HCT116 (cell line): ENCODE results near the gene SYNE2. TPM values are rescaled to one million over a fixed set of nuclear protein-coding genes. Genes with fewer than 3 reads are reported as not detected.

Source experiments
- ATAC-seq: fragments of 200-7000 bp; cut with Tn5 transposase; 2 replicates; pipeline ENCODE4 v1.9.1; 2020; ENCODE audit warnings: mild to moderate bottlenecking, moderate library complexity
- BruUV-seq: library from RNA; stranded (reverse); fragments of 400-500 nt; replicated peaks from 2 replicates; lab custom pipeline; 2021; lab: Mats Ljungman, UMichigan
- CTCF ChIA-PET: fragments of 300-600 bp; sonication (Branson Sonifier 250); formaldehyde crosslinking; loops from one replicate; lab custom pipeline; 2021; ENCODE audit warnings: antibody characterized with exemption; lab: Charles Lee
- POLR2A ChIA-PET: fragments of 300-600, 350-600 bp; sonication (Branson Sonifier 250); formaldehyde crosslinking; loops from one replicate; lab custom pipeline; 2021; ENCODE audit warnings: antibody characterized with exemption; lab: Charles Lee
- RAD21 ChIA-PET, 2 experiments: fragments of 300-600 bp; sonication (Branson Sonifier 250); formaldehyde crosslinking; loops; one replicate each; lab custom pipeline; 2023; ENCODE audit warnings: low total read pairs in 2 of 2; ENCODE audit not compliant: uncharacterized antibody in 2 of 2, unreplicated experiment in 2 of 2, low non-redundant PET in 1 of 2; lab: Charles Lee
- DNase-seq: peaks from one replicate; pipeline ENCODE4 v3.0.0-alpha.2; 2010; ENCODE audit warnings: low read depth, low spot score
- H2AFZ ChIP-seq: fragments of 200-600 bp; shearing (Covaris generic), sonication (generic); 2 replicates; pipeline ENCODE4 v1.6.1; 2017; ENCODE audit warnings: low read depth, mixed run types, mixed read lengths, antibody characterized with exemption, low read length; ENCODE audit not compliant: poor library complexity, severe bottlenecking
- H3K27ac ChIP-seq: 2 replicates; pipeline ENCODE4 v1.5.1; 2012; ENCODE audit warnings: low read depth, low read length
- H3K27me3 ChIP-seq: fragments of 200-600 bp; sonication (generic); 2 replicates; pipeline ENCODE4 v1.6.1; 2016; ENCODE audit warnings: mixed run types, low read length, mixed read lengths; ENCODE audit not compliant: insufficient read depth
- H3K36me3 ChIP-seq, 2 experiments: fragments of 200-500 bp in 1 of 2; fragments of 200-600 bp in 1 of 2; sonication (Bioruptor generic) in 1 of 2; sonication (generic) in 1 of 2; 2 replicates each; pipeline versions ENCODE4 v1.5.1 to v1.6.1; 2014 to 2016; ENCODE audit warnings: low read length in 2 of 2, inconsistent platforms in 1 of 2, mixed read lengths in 1 of 2, mixed run types in 1 of 2; ENCODE audit not compliant: insufficient read depth in 2 of 2, control insufficient read depth in 1 of 2
- H3K4me1 ChIP-seq, 2 experiments: fragments of 200-600 bp in 1 of 2; sonication (generic) in 1 of 2; 2 replicates each; pipeline versions ENCODE4 v1.5.1 to v1.6.1; 2012 to 2017; ENCODE audit warnings: low read length in 2 of 2, inconsistent platforms in 1 of 2, mild to moderate bottlenecking in 1 of 2, mixed read lengths in 1 of 2, mixed run types in 1 of 2, moderate library complexity in 1 of 2; ENCODE audit not compliant: insufficient read depth in 2 of 2, control insufficient read depth in 1 of 2
- H3K4me2 ChIP-seq: fragments of 200-600 bp; sonication (generic); 2 replicates; pipeline ENCODE4 v1.6.1; 2017; ENCODE audit warnings: mixed run types, low read length, mixed read lengths
- H3K4me3 ChIP-seq, 2 experiments: fragments of 200-600 bp in 1 of 2; sonication (generic) in 1 of 2; replicated peaks in 1 of 2; 2 replicates each; pipeline ENCODE4 v1.5.1; 2011 to 2016; ENCODE audit warnings: low read length in 2 of 2, control low read depth in 1 of 2, low read depth in 1 of 2, mild to moderate bottlenecking in 1 of 2, mixed read lengths in 1 of 2, mixed run types in 1 of 2
- H3K79me2 ChIP-seq: fragments of 200-600 bp; sonication (generic); 2 replicates; pipeline ENCODE4 v1.6.1; 2017; ENCODE audit warnings: mild to moderate bottlenecking, mixed run types, low read length, moderate library complexity, mixed read lengths; ENCODE audit not compliant: insufficient read depth
- H3K9ac ChIP-seq: fragments of 200-600 bp; sonication (generic); 2 replicates; pipeline ENCODE4 v1.6.1; 2016; ENCODE audit warnings: low read length, mixed read lengths
- H3K9me2 ChIP-seq: fragments of 200-600 bp; sonication (generic), shearing (Covaris generic); 2 replicates; pipeline ENCODE4 v1.6.1; 2017; ENCODE audit warnings: mixed run types, mild to moderate bottlenecking, moderate library complexity; ENCODE audit not compliant: insufficient read depth
- H3K9me3 ChIP-seq, 2 experiments: fragments of 200-500 bp in 1 of 2; fragments of 200-600 bp in 1 of 2; sonication (Bioruptor generic) in 1 of 2; sonication (generic) in 1 of 2; 2 replicates each; pipeline ENCODE4 v1.6.1; 2014 to 2017; ENCODE audit warnings: low read length in 2 of 2, mixed read lengths in 2 of 2, inconsistent platforms in 1 of 2, low read depth in 1 of 2, mild to moderate bottlenecking in 1 of 2, mixed run types in 1 of 2, moderate library complexity in 1 of 2; ENCODE audit not compliant: control insufficient read depth in 1 of 2, insufficient read depth in 1 of 2
- H4K20me1 ChIP-seq: fragments of 200-600 bp; sonication (generic), shearing (Covaris generic); 2 replicates; pipeline ENCODE4 v1.6.1; 2017; ENCODE audit warnings: mixed run types, mild to moderate bottlenecking, moderate library complexity; ENCODE audit not compliant: insufficient read depth
- CEBPB ChIP-seq: IDR thresholded peaks from 2 replicates; pipeline ENCODE4 v1.6.1; 2012; ENCODE audit warnings: low read depth
- ELF1 ChIP-seq: IDR thresholded peaks from 2 replicates; pipeline ENCODE4 v1.6.1; 2012; ENCODE audit warnings: low read depth, borderline replicate concordance
- JUND ChIP-seq: IDR thresholded peaks from 2 replicates; pipeline ENCODE4 v1.6.1; 2012
- POLR2A ChIP-seq: IDR thresholded peaks from 2 replicates; pipeline ENCODE4 v1.7.0; 2011; ENCODE audit warnings: borderline replicate concordance; ENCODE audit not compliant: insufficient read depth, insufficient read length; ENCODE audit errors: extremely low read depth
- POLR2AphosphoS5 ChIP-seq: IDR thresholded peaks from 2 replicates; pipeline ENCODE4 v1.6.1; 2011; ENCODE audit warnings: mild to moderate bottlenecking, low read depth, low read length, moderate library complexity
- RAD21 ChIP-seq: IDR thresholded peaks from 2 replicates; pipeline ENCODE4 v1.6.1; 2012; ENCODE audit warnings: low read depth, mild to moderate bottlenecking
- SIN3A ChIP-seq: IDR thresholded peaks from 2 replicates; pipeline ENCODE4 v1.6.1; 2012; ENCODE audit warnings: low read depth
- SP1 ChIP-seq: IDR thresholded peaks from 2 replicates; pipeline ENCODE4 v1.6.1; 2012; ENCODE audit warnings: low read depth
- SRF ChIP-seq: IDR thresholded peaks from 2 replicates; pipeline ENCODE4 v1.6.1; 2012; ENCODE audit warnings: low read depth
- TCF7L2 ChIP-seq: IDR thresholded peaks from 2 replicates; pipeline ENCODE4 v1.7.0; 2011; ENCODE audit warnings: borderline replicate concordance, inconsistent platforms; ENCODE audit not compliant: insufficient read depth, insufficient read length; ENCODE audit errors: extremely low read depth
- YY1 ChIP-seq: IDR thresholded peaks from 2 replicates; pipeline ENCODE4 v1.6.1; 2011; ENCODE audit warnings: low read length, low read depth, moderate library complexity, mild to moderate bottlenecking; ENCODE audit not compliant: insufficient replicate concordance; ENCODE audit errors: extremely low read depth
- ZFX ChIP-seq: fragments of 450-650 bp; IDR thresholded peaks from 2 replicates; pipeline ENCODE4 v1.6.1; 2017
- ZNF274 ChIP-seq: fragments of 200-500 bp; sonication (Bioruptor generic); IDR thresholded peaks from 2 replicates; pipeline ENCODE4 v1.6.1; 2014; ENCODE audit warnings: mild to moderate bottlenecking, low read depth, low read length, inconsistent platforms
- intact Hi-C: fragments of 100-400 bp; cut with micrococcal nuclease; formaldehyde crosslinking; loops from 2 replicates; pipeline ENCODE4 v1.10.0; 2022
- total RNA-seq: library from RNA; stranded (reverse); gene quantifications from one replicate; pipeline ENCODE4 v1.2.1, GENCODE V29; 2021; ENCODE audit not compliant: unreplicated experiment
- TF ChIP-seq, protein P1 (sequence below): IDR thresholded peaks from 2 replicates; pipeline ENCODE4 v1.6.1; 2012
- TF ChIP-seq, protein P2 (sequence below): IDR thresholded peaks from 2 replicates; pipeline ENCODE4 v1.6.1; 2011; ENCODE audit warnings: mild to moderate bottlenecking, low read length, moderate library complexity; ENCODE audit not compliant: insufficient replicate concordance; ENCODE audit errors: extremely low read depth

Gene SYNE2
- total RNA-seq, 1 experiment from 2014 or later: 28.8 TPM

DNA sequence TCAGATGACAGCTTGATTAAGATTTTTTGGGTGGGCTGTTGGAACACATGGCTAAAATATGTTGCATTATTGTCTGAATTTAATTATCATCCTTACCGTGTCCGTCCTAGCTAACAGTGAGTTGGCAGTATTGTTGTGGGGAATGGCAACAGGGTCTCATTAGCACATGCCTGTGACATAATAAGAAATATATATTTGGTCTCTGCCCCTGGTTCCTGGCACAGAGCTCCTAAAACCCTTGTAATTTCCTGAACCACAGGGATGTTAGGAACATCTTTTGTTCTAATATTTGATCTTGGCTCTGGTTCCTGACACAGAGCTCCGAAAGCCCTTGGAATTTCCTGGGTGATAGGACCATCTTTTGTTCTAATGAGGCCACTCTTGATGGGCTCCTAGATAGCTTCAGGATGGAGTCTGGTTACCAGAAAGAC, 76.0 kb downstream of the SYNE2 start:
- no peaks in the 10 kb centered on the region for H3K4me1 ChIP-seq
- no peaks in the 10 kb centered on the region for H3K36me3 ChIP-seq
- no peaks in the 10 kb centered on the region for H3K9me3 ChIP-seq
- ChIA-PET CTCF (no interaction called here), POLR2A (no interaction called here), RAD21 (no interaction called here)
- no peak overlapping the region for H3K4me2 ChIP-seq
- intact Hi-C loops: no loop called here
- no peak overlapping the region for H3K27ac ChIP-seq
- ATAC-seq (no peak), DNase-seq (no peak)
- no peak overlapping the region for H3K4me3 ChIP-seq
- H3K9ac ChIP-seq: no peak overlapping the region
- H3K9me2 ChIP-seq: no peaks in the 10 kb centered on the region
- no peaks in the 10 kb centered on the region for H3K27me3 ChIP-seq
- no peaks in the 10 kb centered on the region for H4K20me1 ChIP-seq
- no TSS peak for BruUV-seq
- H3K79me2 ChIP-seq: no peaks in the 10 kb centered on the region
- H2AFZ ChIP-seq: no peak overlapping the region
- TF ChIP-seq, protein P1, sequence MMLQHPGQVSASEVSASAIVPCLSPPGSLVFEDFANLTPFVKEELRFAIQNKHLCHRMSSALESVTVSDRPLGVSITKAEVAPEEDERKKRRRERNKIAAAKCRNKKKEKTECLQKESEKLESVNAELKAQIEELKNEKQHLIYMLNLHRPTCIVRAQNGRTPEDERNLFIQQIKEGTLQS: no peak
- TF ChIP-seq ZNF274: no peak
- TF ChIP-seq SIN3A: no peak
- TF ChIP-seq CEBPB: no peak
- TF ChIP-seq YY1: no peak

DNA sequence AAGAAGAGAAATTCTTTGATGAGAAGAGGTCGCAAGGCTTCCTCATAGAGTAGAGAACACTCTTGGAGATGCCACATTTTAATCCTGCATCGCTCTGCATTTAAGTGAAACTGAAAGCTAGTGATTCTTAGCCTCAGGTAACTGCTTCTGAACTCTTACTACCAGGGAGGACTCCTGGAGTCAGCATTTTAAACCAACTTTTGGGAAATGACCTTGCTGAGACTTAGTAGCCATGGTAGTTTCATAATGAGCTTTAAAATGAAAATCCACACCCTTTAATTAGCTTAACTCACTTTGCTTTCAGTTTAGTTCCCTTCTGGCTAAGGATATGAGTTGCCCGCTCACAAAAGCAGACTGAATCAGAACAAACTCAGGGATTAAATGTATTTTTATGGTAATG, 80.3 kb downstream of the SYNE2 start:
- Histone ChIP-seq H2AFZ (no peak overlapping the region), H3K9ac (no peak overlapping the region), H3K4me1 (no peaks in the 10 kb centered on the region), H3K4me3 (no peak overlapping the region), H3K79me2 (no peaks in the 10 kb centered on the region), H3K9me3 (no peaks in the 10 kb centered on the region), H3K27ac (no peak overlapping the region), H3K9me2 (no peaks in the 10 kb centered on the region), H3K36me3 (no peaks in the 10 kb centered on the region), H3K4me2 (no peak overlapping the region), H3K27me3 (no peaks in the 10 kb centered on the region), H4K20me1 (no peaks in the 10 kb centered on the region)
- CTCF ChIA-PET: no interaction called here
- DNase-seq: no peak
- TF ChIP-seq, protein P1: no peak
- no peak for TF ChIP-seq ZFX
- no peak for TF ChIP-seq SP1
- TF ChIP-seq ELF1: no peak
- no peak for TF ChIP-seq ZNF274
- TF ChIP-seq RAD21: no peak
- no peak for TF ChIP-seq TCF7L2
- TF ChIP-seq SRF: no peak
- TF ChIP-seq JUND: no peak
- TF ChIP-seq CEBPB: no peak
- no peak for TF ChIP-seq YY1
- no peak for TF ChIP-seq POLR2A
- no peak for TF ChIP-seq POLR2AphosphoS5
- TF ChIP-seq, protein P2, sequence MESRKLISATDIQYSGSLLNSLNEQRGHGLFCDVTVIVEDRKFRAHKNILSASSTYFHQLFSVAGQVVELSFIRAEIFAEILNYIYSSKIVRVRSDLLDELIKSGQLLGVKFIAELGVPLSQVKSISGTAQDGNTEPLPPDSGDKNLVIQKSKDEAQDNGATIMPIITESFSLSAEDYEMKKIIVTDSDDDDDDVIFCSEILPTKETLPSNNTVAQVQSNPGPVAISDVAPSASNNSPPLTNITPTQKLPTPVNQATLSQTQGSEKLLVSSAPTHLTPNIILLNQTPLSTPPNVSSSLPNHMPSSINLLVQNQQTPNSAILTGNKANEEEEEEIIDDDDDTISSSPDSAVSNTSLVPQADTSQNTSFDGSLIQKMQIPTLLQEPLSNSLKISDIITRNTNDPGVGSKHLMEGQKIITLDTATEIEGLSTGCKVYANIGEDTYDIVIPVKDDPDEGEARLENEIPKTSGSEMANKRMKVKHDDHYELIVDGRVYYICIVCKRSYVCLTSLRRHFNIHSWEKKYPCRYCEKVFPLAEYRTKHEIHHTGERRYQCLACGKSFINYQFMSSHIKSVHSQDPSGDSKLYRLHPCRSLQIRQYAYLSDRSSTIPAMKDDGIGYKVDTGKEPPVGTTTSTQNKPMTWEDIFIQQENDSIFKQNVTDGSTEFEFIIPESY: no peak
- no peak for ATAC-seq
- intact Hi-C loops: no loop called here
- RAD21 ChIA-PET: no interaction called here
- no TSS peak for BruUV-seq
- POLR2A ChIA-PET: no interaction called here
